Cardiac fibroblast (primary cell): Measurements from ENCODE around the gene SLC26A3.

Experiments
- DNase-seq, 2 donors: peaks; one replicate each; pipeline versions ENCODE4 v3.0.0 to v3.0.0-alpha.2; 2010; ENCODE audit warnings: low read depth in 2 of 2
- H3K4me3 ChIP-seq, 2 donors: replicated peaks in 1 of 2; 1 replicate in 1 of 2; 2 replicates in 1 of 2; pipeline ENCODE4 v1.5.1; 2011; ENCODE audit warnings: low read depth in 2 of 2, low read length in 2 of 2, mild to moderate bottlenecking in 2 of 2, moderate library complexity in 1 of 2
- TF ChIP-seq, protein P1 (sequence below): IDR thresholded peaks from one replicate; pipeline ENCODE4 v1.5.1; 2011; ENCODE audit warnings: low read depth, mild to moderate bottlenecking, low read length, inconsistent platforms

The SLC26A3 gene

GRCh38 chr7:107833684-107834106, 30.7 kb upstream of the SLC26A3 start:
- DNase-seq, result no peak
- TF ChIP-seq, protein P1, sequence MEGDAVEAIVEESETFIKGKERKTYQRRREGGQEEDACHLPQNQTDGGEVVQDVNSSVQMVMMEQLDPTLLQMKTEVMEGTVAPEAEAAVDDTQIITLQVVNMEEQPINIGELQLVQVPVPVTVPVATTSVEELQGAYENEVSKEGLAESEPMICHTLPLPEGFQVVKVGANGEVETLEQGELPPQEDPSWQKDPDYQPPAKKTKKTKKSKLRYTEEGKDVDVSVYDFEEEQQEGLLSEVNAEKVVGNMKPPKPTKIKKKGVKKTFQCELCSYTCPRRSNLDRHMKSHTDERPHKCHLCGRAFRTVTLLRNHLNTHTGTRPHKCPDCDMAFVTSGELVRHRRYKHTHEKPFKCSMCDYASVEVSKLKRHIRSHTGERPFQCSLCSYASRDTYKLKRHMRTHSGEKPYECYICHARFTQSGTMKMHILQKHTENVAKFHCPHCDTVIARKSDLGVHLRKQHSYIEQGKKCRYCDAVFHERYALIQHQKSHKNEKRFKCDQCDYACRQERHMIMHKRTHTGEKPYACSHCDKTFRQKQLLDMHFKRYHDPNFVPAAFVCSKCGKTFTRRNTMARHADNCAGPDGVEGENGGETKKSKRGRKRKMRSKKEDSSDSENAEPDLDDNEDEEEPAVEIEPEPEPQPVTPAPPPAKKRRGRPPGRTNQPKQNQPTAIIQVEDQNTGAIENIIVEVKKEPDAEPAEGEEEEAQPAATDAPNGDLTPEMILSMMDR, result no peak
- no peak overlapping the region for H3K4me3 ChIP-seq

DNA sequence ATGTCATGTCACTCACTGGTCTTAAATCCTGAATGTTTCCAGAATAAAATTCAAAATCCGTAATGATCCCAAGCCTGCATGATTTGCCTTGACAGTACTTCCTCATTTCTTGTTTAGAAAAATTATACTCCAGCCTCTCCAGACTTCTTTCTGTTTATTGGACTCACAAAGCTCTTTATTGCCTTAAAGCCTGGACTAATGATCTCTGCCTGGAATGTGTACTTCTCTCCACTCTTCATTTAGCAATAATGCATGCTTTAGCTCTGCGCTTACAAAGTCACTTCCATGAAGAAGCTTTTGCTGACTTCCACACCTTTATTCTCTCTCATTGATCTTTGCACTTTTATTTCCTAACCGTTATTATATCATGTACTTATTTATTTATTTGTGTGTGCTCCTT, 27.4 kb upstream of the SLC26A3 start:
- TF ChIP-seq, protein P1, result no peak
- no peak overlapping the region for H3K4me3 ChIP-seq
- no peak for DNase-seq

DNA sequence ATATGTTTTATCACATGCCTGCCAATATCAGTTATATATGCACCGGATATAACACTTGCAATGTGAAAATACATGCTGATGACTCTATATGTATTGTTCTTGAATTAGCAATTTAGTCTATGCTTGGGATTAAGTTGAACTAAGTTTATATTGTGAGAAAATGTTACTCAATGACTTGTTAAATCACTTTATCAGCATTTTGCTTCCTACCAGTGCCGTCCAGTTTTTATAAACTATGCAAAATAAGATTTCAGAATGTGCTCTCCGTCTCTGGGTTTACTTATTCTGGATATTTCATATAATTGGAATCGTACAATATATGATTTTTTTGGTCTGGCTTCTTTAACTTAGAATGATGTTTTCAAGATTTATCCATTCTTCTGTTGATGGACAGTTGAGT, 25.5 kb upstream of the SLC26A3 start:
- no peak for DNase-seq
- H3K4me3 ChIP-seq, result no peak overlapping the region
- TF ChIP-seq, protein P1, result no peak

- DNase-seq, result no peak
- no peak overlapping the region for H3K4me3 ChIP-seq
- TF ChIP-seq, protein P1, result no peak
These were observed 24.5 kb upstream of the SLC26A3 start for GRCh38 chr7:107827501-107827900.

DNA sequence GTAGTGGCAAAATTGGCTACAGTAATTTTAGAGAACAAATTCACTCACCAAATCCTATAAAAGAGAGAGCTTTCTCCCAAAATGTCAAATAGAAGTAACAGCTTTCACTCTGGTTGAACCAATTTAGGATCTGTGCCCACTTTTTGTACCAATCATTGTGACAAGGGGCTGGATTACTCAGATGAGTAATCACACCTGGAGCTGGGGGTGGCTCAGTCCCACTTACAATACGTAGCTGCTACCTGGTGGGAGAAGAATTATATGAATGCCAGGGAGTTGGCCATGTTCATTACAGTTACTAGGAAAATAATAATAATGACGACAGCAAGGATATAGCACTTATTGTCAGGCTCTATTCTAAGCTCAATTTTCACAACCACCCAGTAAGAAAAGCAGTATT, 23.4 kb upstream of the SLC26A3 start:
- DNase-seq, result no peak
- H3K4me3 ChIP-seq, result no peak overlapping the region
- TF ChIP-seq, protein P1, result no peak

GRCh38 chr7:107824858-107825257, 21.8 kb upstream of the SLC26A3 start:
- no peak for DNase-seq
- TF ChIP-seq, protein P1, result no peak
- no peak overlapping the region for H3K4me3 ChIP-seq

DNA sequence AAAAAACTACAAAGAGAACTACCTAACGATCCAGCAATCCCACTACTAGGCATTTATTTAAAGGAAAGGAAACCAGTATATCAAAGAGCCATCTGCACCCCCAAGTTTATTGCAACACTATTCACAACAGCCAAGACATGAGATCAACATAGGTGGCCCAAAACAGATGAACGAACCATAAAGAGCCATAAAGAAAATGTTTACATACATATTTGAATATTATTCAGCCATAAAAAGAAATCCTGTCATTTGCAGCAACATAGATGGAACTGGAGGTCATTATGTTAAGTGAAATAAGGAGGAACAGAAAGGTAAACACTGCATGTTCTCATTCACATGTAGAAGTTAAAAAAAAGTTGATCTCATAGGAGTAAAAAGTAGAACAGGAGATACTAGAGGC, 15.6 kb upstream of the SLC26A3 start:
- TF ChIP-seq, protein P1, result no peak
- no peak overlapping the region for H3K4me3 ChIP-seq
- DNase-seq, result no peak
